ENCODE data around the gene POLR3H. TPM values are rescaled to one million over a fixed set of nuclear protein-coding genes. Genes with fewer than 3 reads are reported as not detected.

POLR3H gene
- total RNA-seq, 2 donors from 2014 or later = 30.1 to 32.6 TPM

DNA sequence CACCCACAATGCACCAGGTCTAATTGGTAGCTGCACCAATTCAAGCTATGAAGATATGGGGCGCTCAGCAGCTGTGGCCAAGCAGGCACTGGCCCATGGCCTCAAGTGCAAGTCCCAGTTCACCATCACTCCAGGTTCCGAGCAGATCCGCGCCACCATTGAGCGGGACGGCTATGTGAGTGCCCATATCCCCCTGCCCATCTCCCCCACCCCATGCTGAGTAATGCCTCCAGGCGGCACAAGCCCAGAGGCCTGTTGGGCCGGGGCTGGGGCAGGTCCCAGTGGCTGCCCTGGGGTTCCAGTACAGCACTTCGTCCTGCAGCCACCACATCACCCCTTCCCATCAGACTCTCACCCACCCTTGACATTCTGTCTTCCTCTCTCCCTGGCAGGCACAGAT, 21.5 kb downstream of the POLR3H start:
- Histone ChIP-seq H3K9me3 (ENCODE audit: control insufficient read depth, low read length) (no peaks in the 10 kb centered on the region), H3K36me3 (ENCODE audit: control insufficient read depth, insufficient read depth, low read length) (peaks cover 55% of the 10 kb centered on the region), H3K9ac (ENCODE audit: extremely low read depth, low read length, poor library complexity, severe bottlenecking) (no peak overlapping the region), H3K27ac (ENCODE audit: low read depth, low read length) (no peak overlapping the region), H3K4me3 (ENCODE audit: low read length) (no peak overlapping the region), H3K4me1 (ENCODE audit: control insufficient read depth, insufficient read depth, low read length) (no peaks in the 10 kb centered on the region), H3K27me3 (ENCODE audit: control insufficient read depth, insufficient read depth, low read length, poor library complexity, severe bottlenecking) (no peaks in the 10 kb centered on the region)
- peak; percentile 36 for DNase-seq
- TF ChIP-seq, protein P1, sequence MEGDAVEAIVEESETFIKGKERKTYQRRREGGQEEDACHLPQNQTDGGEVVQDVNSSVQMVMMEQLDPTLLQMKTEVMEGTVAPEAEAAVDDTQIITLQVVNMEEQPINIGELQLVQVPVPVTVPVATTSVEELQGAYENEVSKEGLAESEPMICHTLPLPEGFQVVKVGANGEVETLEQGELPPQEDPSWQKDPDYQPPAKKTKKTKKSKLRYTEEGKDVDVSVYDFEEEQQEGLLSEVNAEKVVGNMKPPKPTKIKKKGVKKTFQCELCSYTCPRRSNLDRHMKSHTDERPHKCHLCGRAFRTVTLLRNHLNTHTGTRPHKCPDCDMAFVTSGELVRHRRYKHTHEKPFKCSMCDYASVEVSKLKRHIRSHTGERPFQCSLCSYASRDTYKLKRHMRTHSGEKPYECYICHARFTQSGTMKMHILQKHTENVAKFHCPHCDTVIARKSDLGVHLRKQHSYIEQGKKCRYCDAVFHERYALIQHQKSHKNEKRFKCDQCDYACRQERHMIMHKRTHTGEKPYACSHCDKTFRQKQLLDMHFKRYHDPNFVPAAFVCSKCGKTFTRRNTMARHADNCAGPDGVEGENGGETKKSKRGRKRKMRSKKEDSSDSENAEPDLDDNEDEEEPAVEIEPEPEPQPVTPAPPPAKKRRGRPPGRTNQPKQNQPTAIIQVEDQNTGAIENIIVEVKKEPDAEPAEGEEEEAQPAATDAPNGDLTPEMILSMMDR (conservative IDR thresholded peaks at IDR 0.05) = no peak
- no peaks in the 10 kb centered on the region for H3K9me3 Mint-ChIP-seq
- peaks cover 35% of the 10 kb centered on the region for H3K36me3 Mint-ChIP-seq (ENCODE audit: low read depth)
- H3K27me3 Mint-ChIP-seq (ENCODE audit: insufficient read depth) = no peaks in the 10 kb centered on the region
- 93 to 100% methylated on average over 3 to 9 of the region's 9 CpGs for WGBS, 2 experiments (ENCODE audit: insufficient coverage in 1 of 2, insufficient read length in 1 of 2)
- no peak overlapping the region for H3K4me3 Mint-ChIP-seq
- peaks cover 2% of the 10 kb centered on the region for H3K4me1 Mint-ChIP-seq
- H3K27ac Mint-ChIP-seq = peak overlapping the region; percentile 88

- Histone ChIP-seq H3K4me1 (ENCODE audit: control insufficient read depth, insufficient read depth, low read length) (no peaks in the 10 kb centered on the region), H3K27me3 (ENCODE audit: control insufficient read depth, insufficient read depth, low read length, poor library complexity, severe bottlenecking) (no peaks in the 10 kb centered on the region), H3K27ac (ENCODE audit: low read depth, low read length) (no peak overlapping the region), H3K9ac (ENCODE audit: extremely low read depth, low read length, poor library complexity, severe bottlenecking) (no peak overlapping the region), H3K4me3 (ENCODE audit: low read length) (no peak overlapping the region), H3K9me3 (ENCODE audit: control insufficient read depth, low read length) (no peaks in the 10 kb centered on the region), H3K36me3 (ENCODE audit: control insufficient read depth, insufficient read depth, low read length) (peaks cover 45% of the 10 kb centered on the region)
- TF ChIP-seq, protein P1 (conservative IDR thresholded peaks at IDR 0.05) = no peak
- Mint-ChIP-seq H3K27ac (no peak overlapping the region), H3K27me3 (ENCODE audit: insufficient read depth) (no peaks in the 10 kb centered on the region), H3K4me1 (peaks cover 2% of the 10 kb centered on the region), H3K9me3 (no peaks in the 10 kb centered on the region), H3K4me3 (no peak overlapping the region), H3K36me3 (ENCODE audit: low read depth) (peaks cover 31% of the 10 kb centered on the region)
- no peak for DNase-seq
- 89 to 95% methylated on average over 3 of the region's 3 CpGs for WGBS, 2 experiments (ENCODE audit: insufficient coverage in 1 of 2, insufficient read length in 1 of 2)
Measured at GRCh38 chr22:41521126-41521525, 23.1 kb downstream of the POLR3H start.

DNA sequence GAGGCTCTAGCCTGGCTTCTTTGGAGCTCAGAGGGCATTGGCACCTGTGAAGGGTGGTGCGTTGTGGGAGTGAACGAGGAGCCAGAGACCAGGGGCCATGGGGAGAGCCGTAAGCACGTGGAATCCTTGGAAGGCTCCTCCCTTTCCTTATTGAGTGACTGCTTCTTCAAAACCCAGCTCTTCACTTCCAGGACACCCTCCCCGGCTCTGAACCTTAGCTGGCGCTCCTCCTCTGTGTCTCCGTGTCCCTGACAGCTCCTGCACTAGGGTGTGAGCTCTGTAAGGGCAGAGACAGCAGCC, 26.3 kb downstream of the POLR3H start:
- H3K4me3 Mint-ChIP-seq = no peak overlapping the region

More for the DNA sequence above, 26.3 kb downstream of the POLR3H start:
- Mint-ChIP-seq H3K9me3 (no peaks in the 10 kb centered on the region), H3K36me3 (ENCODE audit: low read depth) (peaks cover 26% of the 10 kb centered on the region), H3K4me1 (peaks cover 5% of the 10 kb centered on the region), H3K27me3 (ENCODE audit: insufficient read depth) (no peaks in the 10 kb centered on the region), H3K27ac (no peak overlapping the region)
- H3K27me3 ChIP-seq (ENCODE audit: control insufficient read depth, insufficient read depth, low read length, poor library complexity, severe bottlenecking) = no peaks in the 10 kb centered on the region
- WGBS, 2 experiments (ENCODE audit: insufficient coverage in 1 of 2, insufficient read length in 1 of 2) = 88 to 96% methylated on average over 4 to 7 of the region's 7 CpGs
- no peak overlapping the region for H3K4me3 ChIP-seq (ENCODE audit: low read length)
- H3K9ac ChIP-seq (ENCODE audit: extremely low read depth, low read length, poor library complexity, severe bottlenecking) = no peak overlapping the region
- peaks cover 1% of the 10 kb centered on the region for H3K4me1 ChIP-seq (ENCODE audit: control insufficient read depth, insufficient read depth, low read length)
- DNase-seq = no peak
- H3K27ac ChIP-seq (ENCODE audit: low read depth, low read length) = no peak overlapping the region
- peaks cover 45% of the 10 kb centered on the region for H3K36me3 ChIP-seq (ENCODE audit: control insufficient read depth, insufficient read depth, low read length)
- H3K9me3 ChIP-seq (ENCODE audit: control insufficient read depth, low read length) = no peaks in the 10 kb centered on the region
- TF ChIP-seq, protein P1 (conservative IDR thresholded peaks at IDR 0.05) = peak; percentile 22
